ENCODE measurements around the gene GDAP1L1.

GDAP1L1 gene

GRCh38 chr20:44256961-44257360 is 9.9 kb downstream of the GDAP1L1 start:
- H3K4me3 ChIP-seq (ENCODE audit: low read depth, low read length), result no peak overlapping the region
- TF ChIP-seq CTCF (IDR thresholded peaks at IDR 0.05; ENCODE audit: low read depth, low read length), result no peak

- TF ChIP-seq CTCF (IDR thresholded peaks at IDR 0.05; ENCODE audit: low read depth, low read length), result no peak
- H3K4me3 ChIP-seq (ENCODE audit: low read depth, low read length), result no peak overlapping the region
Measured at GRCh38 chr20:44258226-44258890, 11.2 kb downstream of the GDAP1L1 start.

- no peak overlapping the region for H3K4me3 ChIP-seq (ENCODE audit: low read depth, low read length)
- TF ChIP-seq CTCF (IDR thresholded peaks at IDR 0.05; ENCODE audit: low read depth, low read length), result no peak
Measured at GRCh38 chr20:44264287-44264686, 17.2 kb downstream of the GDAP1L1 start.

GRCh38 chr20:44268802-44269201 is 21.7 kb downstream of the GDAP1L1 start:
- TF ChIP-seq CTCF (IDR thresholded peaks at IDR 0.05; ENCODE audit: low read depth, low read length), result no peak
- no peak overlapping the region for H3K4me3 ChIP-seq (ENCODE audit: low read depth, low read length)

GRCh38 chr20:44271915-44272663 is 25.0 kb downstream of the GDAP1L1 start:
- no peak overlapping the region for H3K4me3 ChIP-seq (ENCODE audit: low read depth, low read length)
- TF ChIP-seq CTCF (IDR thresholded peaks at IDR 0.05; ENCODE audit: low read depth, low read length), result no peak

GRCh38 chr20:44273231-44274215 is 26.4 kb downstream of the GDAP1L1 start:
- no peak overlapping the region for H3K4me3 ChIP-seq (ENCODE audit: low read depth, low read length)
- no peak for TF ChIP-seq CTCF (IDR thresholded peaks at IDR 0.05; ENCODE audit: low read depth, low read length)

Data from WI38 (cell line).